Measurements from ENCODE around the gene UBE2I. TPM values are rescaled to one million over a fixed set of nuclear protein-coding genes. Genes with fewer than 3 reads are reported as not detected.

Gene UBE2I
- total RNA-seq, 1 donor from 2014 or later = 143 TPM

DNA sequence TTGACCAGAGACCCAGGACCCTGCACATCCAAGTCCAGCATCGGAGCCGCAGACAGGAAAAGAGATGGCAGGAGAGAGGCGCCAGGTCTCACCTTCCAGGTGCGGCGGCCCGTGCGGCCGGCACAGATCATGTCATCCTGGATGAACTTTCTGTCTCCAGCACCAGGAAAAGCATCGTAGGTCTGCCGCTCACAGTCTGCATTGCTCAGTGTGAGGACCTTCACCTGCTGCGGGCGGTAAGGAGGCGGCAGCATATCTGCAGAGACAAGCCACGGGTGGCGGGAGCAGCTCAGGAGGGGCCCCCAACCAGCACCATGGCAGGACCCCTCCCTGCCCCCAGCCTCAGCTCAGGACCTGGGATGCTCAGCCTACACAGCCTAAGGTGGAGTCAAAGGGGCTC, 35.6 kb upstream of the UBE2I start:
- Mint-ChIP-seq H3K27me3 (ENCODE audit: low read depth, unreplicated experiment) (peaks cover 34% of the 10 kb centered on the region), H3K36me3 (ENCODE audit: low read depth, unreplicated experiment) (peaks cover 3% of the 10 kb centered on the region), H3K4me3 (ENCODE audit: unreplicated experiment) (no peak overlapping the region), H3K9me3 (ENCODE audit: unreplicated experiment) (peaks cover 3% of the 10 kb centered on the region), H3K4me1 (ENCODE audit: low read depth, unreplicated experiment) (no peaks in the 10 kb centered on the region), H3K27ac (ENCODE audit: unreplicated experiment) (no peak overlapping the region)
- TF ChIP-seq, protein P1, sequence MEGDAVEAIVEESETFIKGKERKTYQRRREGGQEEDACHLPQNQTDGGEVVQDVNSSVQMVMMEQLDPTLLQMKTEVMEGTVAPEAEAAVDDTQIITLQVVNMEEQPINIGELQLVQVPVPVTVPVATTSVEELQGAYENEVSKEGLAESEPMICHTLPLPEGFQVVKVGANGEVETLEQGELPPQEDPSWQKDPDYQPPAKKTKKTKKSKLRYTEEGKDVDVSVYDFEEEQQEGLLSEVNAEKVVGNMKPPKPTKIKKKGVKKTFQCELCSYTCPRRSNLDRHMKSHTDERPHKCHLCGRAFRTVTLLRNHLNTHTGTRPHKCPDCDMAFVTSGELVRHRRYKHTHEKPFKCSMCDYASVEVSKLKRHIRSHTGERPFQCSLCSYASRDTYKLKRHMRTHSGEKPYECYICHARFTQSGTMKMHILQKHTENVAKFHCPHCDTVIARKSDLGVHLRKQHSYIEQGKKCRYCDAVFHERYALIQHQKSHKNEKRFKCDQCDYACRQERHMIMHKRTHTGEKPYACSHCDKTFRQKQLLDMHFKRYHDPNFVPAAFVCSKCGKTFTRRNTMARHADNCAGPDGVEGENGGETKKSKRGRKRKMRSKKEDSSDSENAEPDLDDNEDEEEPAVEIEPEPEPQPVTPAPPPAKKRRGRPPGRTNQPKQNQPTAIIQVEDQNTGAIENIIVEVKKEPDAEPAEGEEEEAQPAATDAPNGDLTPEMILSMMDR (IDR thresholded peaks at IDR 0.05; ENCODE audit: insufficient read depth, low read depth, low read length) = no peak
- no peak for TF ChIP-seq EZH2 (IDR thresholded peaks at IDR 0.05; ENCODE audit: insufficient read depth, low read length)
- no peaks in the 10 kb centered on the region for H4K20me1 ChIP-seq (ENCODE audit: insufficient read depth, low read length)
- peaks cover 7% of the 10 kb centered on the region for H3K27me3 ChIP-seq (ENCODE audit: insufficient read depth, low read length)
- no peaks in the 10 kb centered on the region for H3K9me3 ChIP-seq (ENCODE audit: insufficient read depth, low read depth, low read length)
- no peak overlapping the region for H3K4me2 ChIP-seq (ENCODE audit: low read length)
- no peaks in the 10 kb centered on the region for H3K79me2 ChIP-seq (ENCODE audit: insufficient read depth, low read length)
- no peak overlapping the region for H3K4me3 ChIP-seq (ENCODE audit: insufficient read depth, low read depth, low read length)
- no peak overlapping the region for H3K9ac ChIP-seq (ENCODE audit: low read length)
- no peak overlapping the region for H2AFZ ChIP-seq (ENCODE audit: low read depth, low read length)
- H3K4me1 ChIP-seq (ENCODE audit: insufficient read depth, low read length) = no peaks in the 10 kb centered on the region
- no peak overlapping the region for H3K27ac ChIP-seq (ENCODE audit: low read depth, low read length)
- FAIRE-seq (no peak), DNase-seq (ENCODE audit: low read depth) (no peak)
- no peaks in the 10 kb centered on the region for H3K36me3 ChIP-seq (ENCODE audit: insufficient read depth, low read length)

GRCh38 chr16:1274767-1275166, 34.7 kb upstream of the UBE2I start:
- no peak overlapping the region for H3K4me3 ChIP-seq (ENCODE audit: insufficient read depth, low read depth, low read length)

More at GRCh38 chr16:1274767-1275166, 34.7 kb upstream of the UBE2I start:
- H3K79me2 ChIP-seq (ENCODE audit: insufficient read depth, low read length) = no peaks in the 10 kb centered on the region
- Mint-ChIP-seq H3K27ac (ENCODE audit: unreplicated experiment) (no peak overlapping the region), H3K4me1 (ENCODE audit: low read depth, unreplicated experiment) (no peaks in the 10 kb centered on the region), H3K9me3 (ENCODE audit: unreplicated experiment) (peaks cover 3% of the 10 kb centered on the region), H3K27me3 (ENCODE audit: low read depth, unreplicated experiment) (peaks cover 32% of the 10 kb centered on the region), H3K4me3 (ENCODE audit: unreplicated experiment) (no peak overlapping the region), H3K36me3 (ENCODE audit: low read depth, unreplicated experiment) (peaks cover 3% of the 10 kb centered on the region)
- H3K9me3 ChIP-seq (ENCODE audit: insufficient read depth, low read depth, low read length) = no peaks in the 10 kb centered on the region
- H3K27me3 ChIP-seq (ENCODE audit: insufficient read depth, low read length) = peaks cover 12% of the 10 kb centered on the region
- H3K27ac ChIP-seq (ENCODE audit: low read depth, low read length) = no peak overlapping the region
- FAIRE-seq = no peak
- H3K36me3 ChIP-seq (ENCODE audit: insufficient read depth, low read length) = no peaks in the 10 kb centered on the region
- H4K20me1 ChIP-seq (ENCODE audit: insufficient read depth, low read length) = no peaks in the 10 kb centered on the region
- H2AFZ ChIP-seq (ENCODE audit: low read depth, low read length) = no peak overlapping the region
- TF ChIP-seq EZH2 (IDR thresholded peaks at IDR 0.05; ENCODE audit: insufficient read depth, low read length) = no peak
- TF ChIP-seq, protein P1 (IDR thresholded peaks at IDR 0.05; ENCODE audit: insufficient read depth, low read depth, low read length) = no peak
- H3K9ac ChIP-seq (ENCODE audit: low read length) = no peak overlapping the region
- DNase-seq (ENCODE audit: low read depth) = no peak
- no peaks in the 10 kb centered on the region for H3K4me1 ChIP-seq (ENCODE audit: insufficient read depth, low read length)
- H3K4me2 ChIP-seq (ENCODE audit: low read length) = no peak overlapping the region
